ENCODE measurements around the gene NT5C. TPM values are rescaled to one million over a fixed set of nuclear protein-coding genes. Genes with fewer than 3 reads are reported as not detected.
A peak's percentile ranks its signal among the peaks of the same experiment; 100 is the strongest.

NT5C gene
- total RNA-seq, 1 donor, result 48.1 TPM

- Histone ChIP-seq H3K9me3 (ENCODE audit: low read depth, low read length) (no peaks in the 10 kb centered on the region), H3K79me2 (ENCODE audit: insufficient read depth, low read length) (peaks cover 18% of the 10 kb centered on the region), H3K27me3 (ENCODE audit: insufficient read depth, low read length) (no peaks in the 10 kb centered on the region), H3K4me1 (ENCODE audit: insufficient read depth, low read length) (peaks cover 9% of the 10 kb centered on the region), H4K20me1 (ENCODE audit: insufficient read depth, low read length) (no peaks in the 10 kb centered on the region), H3K4me3 (ENCODE audit: insufficient read depth, low read length) (peak overlapping the region; percentile 87), H2AFZ (ENCODE audit: low read length) (peak overlapping the region; percentile 98), H3K27ac (ENCODE audit: low read depth, low read length) (peak overlapping the region; percentile 65), H3K36me3 (ENCODE audit: insufficient read depth, low read length) (no peaks in the 10 kb centered on the region), H3K4me2 (ENCODE audit: insufficient read depth, low read length) (peak overlapping the region; percentile 91)
- peak; percentile 96 for TF ChIP-seq CTCF (IDR thresholded peaks at IDR 0.05; ENCODE audit: extremely low read depth, low read depth, low read length)
- DNase-seq (ENCODE audit: insufficient read length, low spot score, missing footprints), result peak; percentile 96
Measured at GRCh38 chr17:75113798-75114551, 17.6 kb downstream of the NT5C start.

- peak; percentile 51 for DNase-seq (ENCODE audit: insufficient read length, low spot score, missing footprints)
- Histone ChIP-seq H3K79me2 (ENCODE audit: insufficient read depth, low read length) (peaks cover 18% of the 10 kb centered on the region), H3K9me3 (ENCODE audit: low read depth, low read length) (no peaks in the 10 kb centered on the region), H4K20me1 (ENCODE audit: insufficient read depth, low read length) (no peaks in the 10 kb centered on the region), H3K27ac (ENCODE audit: low read depth, low read length) (no peak overlapping the region), H3K4me3 (ENCODE audit: insufficient read depth, low read length) (no peak overlapping the region), H3K4me1 (ENCODE audit: insufficient read depth, low read length) (peaks cover 9% of the 10 kb centered on the region), H3K4me2 (ENCODE audit: insufficient read depth, low read length) (no peak overlapping the region), H2AFZ (ENCODE audit: low read length) (no peak overlapping the region), H3K27me3 (ENCODE audit: insufficient read depth, low read length) (no peaks in the 10 kb centered on the region), H3K36me3 (ENCODE audit: insufficient read depth, low read length) (no peaks in the 10 kb centered on the region)
- no peak for TF ChIP-seq CTCF (IDR thresholded peaks at IDR 0.05; ENCODE audit: extremely low read depth, low read depth, low read length)
Measured at GRCh38 chr17:75111777-75112335, 19.7 kb downstream of the NT5C start.

DNA sequence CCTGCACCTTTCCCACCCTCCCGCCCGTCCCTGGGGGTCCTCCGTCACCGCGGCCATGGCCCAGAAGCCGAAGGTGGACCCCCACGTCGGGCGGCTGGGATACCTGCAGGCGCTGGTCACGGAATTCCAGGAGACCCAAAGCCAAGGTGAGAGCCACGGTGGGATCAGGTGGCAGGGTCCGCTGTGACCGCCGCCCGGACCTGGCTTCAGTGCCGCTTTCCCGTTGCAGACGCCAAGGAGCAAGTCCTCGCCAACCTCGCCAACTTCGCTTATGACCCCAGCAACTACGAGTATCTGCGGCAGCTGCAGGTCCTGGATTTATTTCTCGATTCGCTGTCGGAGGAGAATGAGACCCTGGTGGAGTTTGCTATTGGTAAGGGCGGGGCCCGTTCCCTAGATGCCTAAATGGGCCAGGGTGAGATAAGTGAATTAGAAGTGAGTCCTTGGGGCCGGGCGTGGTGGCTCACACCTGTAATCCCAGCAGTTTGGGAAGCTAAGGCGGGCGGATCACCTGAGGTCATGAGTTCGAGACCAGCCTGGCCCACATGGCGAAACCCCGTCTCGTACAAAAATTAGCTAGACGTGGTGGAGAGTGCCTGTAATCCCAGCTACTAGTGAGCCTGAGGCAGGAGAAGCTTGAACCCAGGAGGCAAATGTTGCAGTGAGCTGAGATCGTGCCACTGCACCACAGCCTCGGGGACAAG, 21.2 kb downstream of the NT5C start:
- no peak for TF ChIP-seq CTCF (IDR thresholded peaks at IDR 0.05; ENCODE audit: extremely low read depth, low read depth, low read length)
- Histone ChIP-seq H3K4me1 (ENCODE audit: insufficient read depth, low read length) (peaks cover 9% of the 10 kb centered on the region), H3K4me3 (ENCODE audit: insufficient read depth, low read length) (peak overlapping the region; percentile 80), H3K36me3 (ENCODE audit: insufficient read depth, low read length) (no peaks in the 10 kb centered on the region), H3K27me3 (ENCODE audit: insufficient read depth, low read length) (no peaks in the 10 kb centered on the region), H2AFZ (ENCODE audit: low read length) (peak overlapping the region; percentile 79), H3K27ac (ENCODE audit: low read depth, low read length) (no peak overlapping the region), H3K79me2 (ENCODE audit: insufficient read depth, low read length) (peaks cover 12% of the 10 kb centered on the region), H4K20me1 (ENCODE audit: insufficient read depth, low read length) (no peaks in the 10 kb centered on the region), H3K4me2 (ENCODE audit: insufficient read depth, low read length) (peak overlapping the region; percentile 95), H3K9me3 (ENCODE audit: low read depth, low read length) (no peaks in the 10 kb centered on the region)
- DNase-seq (ENCODE audit: insufficient read length, low spot score, missing footprints), result peak; percentile 89
